D721Med (cell line): Measurements from ENCODE around the gene RBM10.

Experiments
- DNase-seq: peaks from one replicate; pipeline ENCODE4 v3.0.0; 2011; ENCODE audit warnings: low spot score; ENCODE audit not compliant: insufficient read length
- FAIRE-seq: peaks from 2 replicates; lab custom pipeline; 2011; peaks lifted over from hg19 to GRCh38; lab: Jason Lieb, UNC
- TF ChIP-seq, protein P1 (sequence below): IDR thresholded peaks from 2 replicates; pipeline ENCODE4 v1.5.1; 2012; ENCODE audit warnings: mild to moderate bottlenecking, control low read depth; ENCODE audit not compliant: insufficient read depth; ENCODE audit errors: missing control alignments

RBM10 gene

GRCh38 chrX:47179221-47179927, 34.4 kb downstream of the RBM10 start:
- DNase-seq (no peak), FAIRE-seq (no peak)
- TF ChIP-seq, protein P1, sequence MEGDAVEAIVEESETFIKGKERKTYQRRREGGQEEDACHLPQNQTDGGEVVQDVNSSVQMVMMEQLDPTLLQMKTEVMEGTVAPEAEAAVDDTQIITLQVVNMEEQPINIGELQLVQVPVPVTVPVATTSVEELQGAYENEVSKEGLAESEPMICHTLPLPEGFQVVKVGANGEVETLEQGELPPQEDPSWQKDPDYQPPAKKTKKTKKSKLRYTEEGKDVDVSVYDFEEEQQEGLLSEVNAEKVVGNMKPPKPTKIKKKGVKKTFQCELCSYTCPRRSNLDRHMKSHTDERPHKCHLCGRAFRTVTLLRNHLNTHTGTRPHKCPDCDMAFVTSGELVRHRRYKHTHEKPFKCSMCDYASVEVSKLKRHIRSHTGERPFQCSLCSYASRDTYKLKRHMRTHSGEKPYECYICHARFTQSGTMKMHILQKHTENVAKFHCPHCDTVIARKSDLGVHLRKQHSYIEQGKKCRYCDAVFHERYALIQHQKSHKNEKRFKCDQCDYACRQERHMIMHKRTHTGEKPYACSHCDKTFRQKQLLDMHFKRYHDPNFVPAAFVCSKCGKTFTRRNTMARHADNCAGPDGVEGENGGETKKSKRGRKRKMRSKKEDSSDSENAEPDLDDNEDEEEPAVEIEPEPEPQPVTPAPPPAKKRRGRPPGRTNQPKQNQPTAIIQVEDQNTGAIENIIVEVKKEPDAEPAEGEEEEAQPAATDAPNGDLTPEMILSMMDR = no peak

DNA sequence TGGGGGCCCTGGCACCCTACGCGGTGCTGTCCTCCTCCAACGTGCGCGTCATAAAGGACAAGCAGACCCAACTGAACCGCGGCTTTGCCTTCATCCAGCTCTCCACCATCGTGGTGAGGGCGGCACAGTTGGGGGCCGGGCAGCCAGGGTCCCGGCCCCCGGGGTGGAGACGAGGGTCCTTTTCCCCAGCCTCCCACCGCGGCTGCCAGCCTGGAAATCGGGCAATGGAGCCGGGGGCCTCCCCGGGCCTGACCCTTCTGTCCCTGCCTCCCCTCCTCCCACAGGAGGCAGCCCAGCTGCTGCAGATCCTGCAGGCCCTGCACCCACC, 34.9 kb downstream of the RBM10 start:
- DNase-seq (no peak), FAIRE-seq (no peak)
- TF ChIP-seq, protein P1 = no peak

GRCh38 chrX:47180346-47180745, 35.3 kb downstream of the RBM10 start:
- no peak for DNase-seq
- no peak for FAIRE-seq
- TF ChIP-seq, protein P1 = no peak

DNA sequence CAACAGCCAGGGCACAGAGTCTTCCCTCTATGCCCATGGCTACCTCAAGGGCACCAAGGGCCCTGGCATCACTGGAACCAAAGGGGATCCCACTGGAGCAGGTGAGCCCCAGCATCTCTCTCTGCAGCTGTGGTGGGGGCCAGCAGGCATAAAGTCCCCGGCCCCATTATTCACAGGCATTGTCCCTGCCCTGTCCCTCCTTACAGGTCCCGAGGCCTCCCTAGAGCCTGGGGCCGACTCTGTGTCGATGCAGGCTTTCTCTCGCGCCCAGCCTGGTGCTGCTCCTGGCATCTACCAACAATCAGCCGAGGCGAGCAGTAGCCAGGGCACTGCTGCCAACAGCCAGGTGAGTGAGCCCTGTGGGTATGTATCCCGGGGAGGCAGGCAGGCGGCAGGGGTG, 36.3 kb downstream of the RBM10 start:
- DNase-seq = no peak
- FAIRE-seq = no peak
- TF ChIP-seq, protein P1 = no peak

GRCh38 chrX:47182106-47182700, 37.2 kb downstream of the RBM10 start:
- DNase-seq (no peak), FAIRE-seq (no peak)
- TF ChIP-seq, protein P1 = no peak

DNA sequence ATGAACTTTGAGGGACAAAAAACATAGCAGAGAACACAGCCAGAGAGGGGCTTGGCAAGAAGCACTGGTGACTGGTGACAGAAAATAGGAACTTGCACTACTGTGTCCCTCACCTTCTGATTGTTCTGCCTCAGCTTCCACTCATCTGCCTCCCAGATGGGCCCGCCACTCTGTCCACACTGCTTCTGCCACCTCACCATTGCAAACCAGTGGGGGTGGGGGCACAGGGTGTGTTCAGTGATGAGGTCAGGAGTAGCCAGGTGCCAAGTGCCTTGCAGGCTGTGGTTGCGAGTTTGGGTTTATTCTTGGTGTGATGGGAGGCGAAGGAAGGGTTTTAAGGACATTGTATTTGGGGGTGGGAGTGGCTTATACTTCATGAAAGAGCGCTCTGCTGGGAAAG, 39.5 kb downstream of the RBM10 start:
- DNase-seq (no peak), FAIRE-seq (no peak)
- TF ChIP-seq, protein P1 = no peak

GRCh38 chrX:47185241-47185640, 40.2 kb downstream of the RBM10 start:
- DNase-seq = no peak
- no peak for FAIRE-seq
- TF ChIP-seq, protein P1 = no peak
